ENCODE data around the gene SLC7A11. TPM values are rescaled to one million over a fixed set of nuclear protein-coding genes. Genes with fewer than 3 reads are reported as not detected.

SLC7A11 gene
- total RNA-seq, 1 donor from 2014 or later: 0.75 TPM

DNA sequence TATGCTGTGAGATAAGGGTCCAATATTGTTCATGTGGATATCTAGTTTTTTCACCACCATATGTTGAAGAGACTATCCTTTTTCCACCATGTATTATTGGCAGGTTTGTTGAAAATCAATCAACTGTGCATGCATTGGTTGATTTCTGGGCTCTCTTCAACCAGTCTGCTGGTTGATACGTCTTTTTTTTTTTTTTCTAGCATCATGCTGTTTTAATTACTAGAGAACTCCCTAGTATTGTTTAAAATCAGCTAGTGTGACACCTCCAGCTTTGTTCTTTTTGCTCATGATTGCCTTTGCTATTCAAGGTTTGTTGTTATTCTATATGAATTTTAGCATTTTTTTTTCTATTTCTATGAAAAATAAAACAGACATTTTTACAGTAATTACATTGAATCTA, 123.9 kb downstream of the SLC7A11 start:
- no peaks in the 10 kb centered on the region for H3K36me3 ChIP-seq
- H3K9me3 ChIP-seq: peaks cover 0 to 4% of the 10 kb centered on the region in 2 donors
- intact Hi-C loops (cut with DNase I): no loop called here
- DNase-seq (ENCODE audit: low spot score in 2 of 2): no peak
- H3K4me1 ChIP-seq: no peaks in the 10 kb centered on the region
- H3K27me3 ChIP-seq: no peaks in the 10 kb centered on the region
- H3K27ac ChIP-seq: no peak overlapping the region
- H3K4me3 ChIP-seq: no peak overlapping the region
- TF ChIP-seq, protein P1, sequence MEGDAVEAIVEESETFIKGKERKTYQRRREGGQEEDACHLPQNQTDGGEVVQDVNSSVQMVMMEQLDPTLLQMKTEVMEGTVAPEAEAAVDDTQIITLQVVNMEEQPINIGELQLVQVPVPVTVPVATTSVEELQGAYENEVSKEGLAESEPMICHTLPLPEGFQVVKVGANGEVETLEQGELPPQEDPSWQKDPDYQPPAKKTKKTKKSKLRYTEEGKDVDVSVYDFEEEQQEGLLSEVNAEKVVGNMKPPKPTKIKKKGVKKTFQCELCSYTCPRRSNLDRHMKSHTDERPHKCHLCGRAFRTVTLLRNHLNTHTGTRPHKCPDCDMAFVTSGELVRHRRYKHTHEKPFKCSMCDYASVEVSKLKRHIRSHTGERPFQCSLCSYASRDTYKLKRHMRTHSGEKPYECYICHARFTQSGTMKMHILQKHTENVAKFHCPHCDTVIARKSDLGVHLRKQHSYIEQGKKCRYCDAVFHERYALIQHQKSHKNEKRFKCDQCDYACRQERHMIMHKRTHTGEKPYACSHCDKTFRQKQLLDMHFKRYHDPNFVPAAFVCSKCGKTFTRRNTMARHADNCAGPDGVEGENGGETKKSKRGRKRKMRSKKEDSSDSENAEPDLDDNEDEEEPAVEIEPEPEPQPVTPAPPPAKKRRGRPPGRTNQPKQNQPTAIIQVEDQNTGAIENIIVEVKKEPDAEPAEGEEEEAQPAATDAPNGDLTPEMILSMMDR (IDR thresholded peaks at IDR 0.05): no peak

- DNase-seq (ENCODE audit: low spot score in 2 of 2): no peak
- no peak overlapping the region for H3K4me3 ChIP-seq
- TF ChIP-seq, protein P1 (IDR thresholded peaks at IDR 0.05): no peak
- intact Hi-C loops (cut with DNase I): no loop called here
- H3K9me3 ChIP-seq: no peaks in the 10 kb centered on the region
- H3K36me3 ChIP-seq: no peaks in the 10 kb centered on the region
- no peaks in the 10 kb centered on the region for H3K27me3 ChIP-seq
- no peaks in the 10 kb centered on the region for H3K4me1 ChIP-seq
- no peak overlapping the region for H3K27ac ChIP-seq
Measured at GRCh38 chr4:138115053-138115452, 127.1 kb downstream of the SLC7A11 start.

DNA sequence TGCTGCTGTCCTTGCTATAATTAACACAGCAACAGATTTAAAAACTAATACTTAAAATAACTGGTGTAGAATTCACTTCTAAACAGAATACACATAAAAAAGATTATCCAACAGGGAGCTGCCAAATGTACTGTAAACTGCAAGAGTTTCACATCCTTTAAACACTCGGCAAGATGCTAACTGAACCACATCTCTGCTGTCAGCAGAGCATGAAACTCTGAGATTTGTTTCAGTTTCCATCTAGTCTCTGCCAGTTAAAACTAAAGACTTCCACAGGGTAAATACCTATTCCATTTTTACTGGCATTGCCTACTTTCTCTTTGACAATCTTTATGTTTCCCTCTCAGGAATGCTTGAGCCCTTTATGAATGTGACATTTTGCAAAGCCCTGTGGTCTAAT, 127.7 kb downstream of the SLC7A11 start:
- no peaks in the 10 kb centered on the region for H3K36me3 ChIP-seq
- H3K4me1 ChIP-seq: no peaks in the 10 kb centered on the region
- H3K27me3 ChIP-seq: no peaks in the 10 kb centered on the region
- no peak for DNase-seq (ENCODE audit: low spot score in 2 of 2)
- no peaks in the 10 kb centered on the region for H3K9me3 ChIP-seq
- H3K27ac ChIP-seq: no peak overlapping the region
- TF ChIP-seq, protein P1 (IDR thresholded peaks at IDR 0.05): no peak
- intact Hi-C loops (cut with DNase I): no loop called here
- no peak overlapping the region for H3K4me3 ChIP-seq

Measured in ascending aorta (tissue), 2 donors.